GOT3 (cell line): ENCODE data around the gene SRL.

Experiments
- DNase-seq: peaks from one replicate; lab custom pipeline; 2025; ENCODE audit warnings: mixed read lengths; lab: John Stamatoyannopoulos, UW

SRL gene

DNA sequence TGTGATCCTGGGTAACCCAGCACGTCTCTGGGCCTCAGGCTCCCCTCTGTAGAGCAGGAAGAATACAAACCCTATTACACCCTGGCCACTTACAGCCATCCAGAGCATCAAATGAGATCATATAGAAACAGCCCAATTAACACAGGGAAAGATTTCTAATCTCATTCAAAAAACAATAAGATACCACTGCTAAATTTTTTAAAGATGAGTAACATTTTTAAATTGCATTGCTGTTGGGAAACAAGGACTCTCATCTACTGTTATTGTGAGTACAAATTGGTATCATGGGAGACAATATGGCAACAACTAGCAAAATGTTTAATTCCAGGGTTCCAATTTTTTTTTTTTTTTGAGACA, 41.1 kb downstream of the SRL start:
- no peak for DNase-seq

DNA sequence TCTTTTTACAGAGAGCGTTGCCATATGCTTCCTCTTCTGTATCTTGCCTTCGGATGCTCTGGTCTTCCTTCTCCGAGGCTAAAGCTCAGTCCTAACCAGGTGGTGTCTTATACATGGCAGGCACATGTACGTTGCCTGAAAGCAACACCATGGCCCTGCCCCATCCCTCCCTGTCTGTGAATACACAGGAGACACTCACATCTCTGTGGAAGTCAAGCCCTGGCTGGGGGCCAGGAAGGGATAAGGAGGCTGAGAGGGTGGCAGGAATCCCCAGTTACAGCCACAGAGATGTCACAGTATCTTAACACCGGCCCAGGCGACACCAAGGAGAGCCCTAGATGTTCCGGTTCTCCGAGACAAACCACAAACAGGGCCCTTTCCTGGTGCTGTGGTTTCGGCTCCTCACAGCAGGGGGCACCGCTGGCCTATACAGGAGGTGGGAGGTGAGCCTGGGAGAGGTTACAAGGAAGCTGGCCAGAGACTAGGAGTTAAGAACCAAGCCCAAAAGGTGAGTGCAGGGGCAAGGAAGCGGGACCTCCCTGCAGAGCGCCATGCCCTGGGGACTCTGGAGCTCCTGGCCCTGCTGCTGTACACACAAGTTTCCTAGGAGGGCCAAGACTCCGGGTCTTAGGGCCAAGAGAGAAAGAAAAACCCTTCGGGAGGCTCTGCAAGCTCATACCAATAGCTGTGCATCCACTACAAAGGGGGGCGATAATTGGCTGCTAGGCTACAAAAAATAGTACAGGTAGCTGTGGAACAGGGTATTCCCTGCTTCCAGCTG, 41.7 kb downstream of the SRL start:
- DNase-seq, result no peak

DNA sequence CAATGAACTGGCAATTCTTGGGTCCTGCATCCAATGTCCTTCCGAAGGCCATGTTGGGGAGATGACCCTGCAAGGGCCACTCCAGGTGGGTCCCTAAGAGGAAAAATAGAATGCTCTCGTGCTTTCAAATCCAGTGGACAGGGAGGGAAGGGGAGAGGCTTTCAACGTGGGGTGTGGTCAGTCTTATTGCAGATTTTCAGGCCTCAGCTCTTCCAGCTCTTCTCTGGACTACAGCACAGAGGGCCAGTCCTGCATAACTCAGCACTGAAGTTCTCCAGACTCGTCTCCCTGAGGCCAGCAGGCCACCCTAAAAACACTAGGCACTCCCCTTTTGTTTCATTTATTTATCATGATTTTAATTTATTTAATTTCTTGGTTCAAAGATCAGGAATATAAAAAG, 43.1 kb downstream of the SRL start:
- DNase-seq, result no peak

DNA sequence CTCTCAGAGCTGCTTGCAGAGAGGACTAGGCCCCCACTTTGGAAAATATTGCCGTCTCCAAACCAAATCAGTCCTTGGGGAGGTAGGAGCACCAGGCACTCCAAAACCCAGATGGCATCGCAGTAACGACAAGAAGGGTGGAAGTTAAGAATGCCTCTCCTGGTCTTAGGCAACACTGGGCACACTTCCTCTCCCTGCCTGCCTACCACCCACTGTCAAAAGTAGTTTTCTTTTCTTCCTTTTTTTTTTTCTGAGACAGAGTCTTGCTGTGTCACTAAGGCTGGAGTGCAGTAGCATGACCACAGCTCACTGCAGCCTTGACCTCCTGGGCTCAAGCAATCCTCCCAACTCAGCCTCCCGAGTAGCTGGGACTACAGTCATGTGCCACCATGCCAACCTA, 47.2 kb downstream of the SRL start:
- no peak for DNase-seq

DNA sequence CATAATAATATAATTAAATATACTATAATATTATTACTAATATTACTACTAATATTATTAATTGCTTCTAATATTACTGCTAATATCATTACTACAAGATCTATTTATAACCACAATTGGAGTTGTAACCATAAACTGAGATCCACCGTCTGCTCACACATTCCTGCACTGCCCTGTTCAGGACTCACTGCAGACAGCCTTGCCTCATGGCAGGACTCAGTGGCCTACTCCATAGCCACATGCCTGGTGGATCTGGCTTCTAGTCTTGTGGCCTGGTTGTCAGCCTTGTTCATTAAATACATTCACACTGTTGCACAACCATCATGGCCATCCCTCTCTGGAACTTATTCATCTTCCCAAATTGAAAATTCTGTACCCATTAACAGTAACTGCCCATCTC, 48.0 kb downstream of the SRL start:
- no peak for DNase-seq

DNA sequence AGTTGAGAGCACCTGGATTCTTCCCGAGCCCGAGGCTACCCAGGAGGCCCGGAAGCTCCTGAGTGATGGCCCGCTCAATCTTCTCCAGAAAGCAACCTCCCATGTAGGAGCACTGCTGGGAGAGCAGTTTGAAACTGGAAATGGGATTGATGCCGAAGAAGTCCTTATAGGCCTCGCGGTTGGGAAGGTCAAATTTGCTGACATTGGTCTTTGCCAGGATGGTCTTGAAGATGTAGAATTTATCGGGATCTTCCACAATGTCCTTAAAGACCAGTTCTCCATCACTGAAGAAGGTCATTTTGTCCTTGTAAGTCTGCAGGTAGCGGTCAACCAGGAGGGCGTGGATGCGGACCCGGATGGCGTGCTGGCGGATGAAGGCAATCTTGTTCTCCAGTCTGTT, 49.7 kb downstream of the SRL start:
- DNase-seq, result no peak

DNA sequence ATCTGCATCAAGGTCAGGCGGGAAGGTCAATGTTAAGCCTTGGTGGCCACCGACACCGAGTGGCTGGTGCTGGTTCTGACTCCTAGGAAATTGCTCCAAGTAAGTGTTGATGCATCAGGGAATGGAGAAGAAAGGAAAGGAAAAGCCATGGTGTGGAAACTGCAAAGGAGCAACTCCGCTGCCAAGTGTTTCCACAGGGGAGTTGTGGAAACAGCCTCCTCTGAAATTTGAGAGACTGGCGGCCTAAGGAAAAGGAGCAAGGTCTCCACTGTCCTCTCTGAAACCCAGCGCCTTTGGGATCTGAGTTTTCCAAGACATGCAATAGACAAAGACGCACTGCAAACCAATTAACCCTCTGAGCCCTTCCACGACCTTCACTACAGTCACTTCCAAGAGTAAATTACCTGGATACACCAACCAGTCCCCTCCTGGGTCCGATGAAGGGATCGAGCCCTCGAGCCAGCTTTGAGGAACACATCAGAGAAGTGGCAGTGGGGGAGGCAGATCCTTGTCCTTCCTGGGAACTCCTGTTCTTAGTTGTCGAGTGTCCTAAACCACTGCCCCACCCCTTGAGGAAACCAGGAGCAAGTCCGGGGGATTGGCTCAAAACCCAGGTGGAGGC, 51.1 kb downstream of the SRL start:
- DNase-seq, result no peak

DNA sequence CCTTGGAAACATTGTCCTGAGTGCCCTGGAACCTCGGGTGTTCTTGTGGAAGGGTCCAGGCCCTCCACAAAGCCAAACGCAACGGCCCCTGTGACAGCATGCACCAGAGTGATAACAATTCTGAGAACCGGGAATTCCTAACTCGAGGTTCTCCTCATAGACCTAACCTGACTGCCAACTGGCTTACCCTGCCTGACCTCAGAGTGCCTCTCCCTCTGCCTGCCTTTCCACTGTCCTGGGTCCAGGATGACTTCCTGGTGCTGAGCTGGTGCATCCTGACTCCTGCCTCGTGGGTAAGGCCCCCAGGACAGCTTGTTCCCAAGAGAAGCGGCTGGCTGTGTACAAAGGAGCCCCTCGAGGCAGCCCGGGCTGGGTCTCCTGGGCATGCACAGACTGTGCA, 51.8 kb downstream of the SRL start:
- no peak for DNase-seq

DNA sequence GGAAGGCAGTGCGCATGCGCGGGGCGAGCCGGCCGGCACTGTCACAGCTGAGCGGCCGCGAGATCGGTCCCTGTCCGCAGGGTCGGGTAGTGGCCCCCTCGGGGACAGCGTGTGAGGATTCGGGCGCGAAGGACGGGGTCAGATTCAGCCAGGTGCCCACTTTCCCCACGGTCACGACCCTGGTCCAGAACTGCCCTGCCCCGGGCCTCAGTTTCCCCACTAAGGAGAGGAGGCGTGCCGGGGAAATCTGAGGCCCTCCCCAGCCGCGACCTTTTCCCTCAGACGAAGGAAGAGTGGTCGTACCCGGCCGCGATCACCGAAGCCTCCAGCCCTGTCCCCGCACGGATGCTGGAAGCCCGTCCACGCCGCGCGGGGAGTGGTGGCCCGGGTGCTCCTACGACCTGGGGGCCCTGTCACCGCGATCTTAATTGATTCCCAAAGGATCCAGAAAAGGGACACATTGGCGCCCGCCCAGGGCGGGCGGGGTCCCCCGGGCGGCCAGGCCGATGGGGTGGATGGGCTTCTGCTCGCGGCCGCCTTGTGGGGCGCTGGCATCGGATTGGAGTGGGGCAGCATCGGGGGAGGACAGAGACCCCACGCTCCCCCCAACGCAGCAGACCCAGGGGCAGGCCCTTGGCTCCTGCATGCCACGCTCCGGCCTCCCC, 57.7 kb downstream of the SRL start:
- no peak for DNase-seq

DNA sequence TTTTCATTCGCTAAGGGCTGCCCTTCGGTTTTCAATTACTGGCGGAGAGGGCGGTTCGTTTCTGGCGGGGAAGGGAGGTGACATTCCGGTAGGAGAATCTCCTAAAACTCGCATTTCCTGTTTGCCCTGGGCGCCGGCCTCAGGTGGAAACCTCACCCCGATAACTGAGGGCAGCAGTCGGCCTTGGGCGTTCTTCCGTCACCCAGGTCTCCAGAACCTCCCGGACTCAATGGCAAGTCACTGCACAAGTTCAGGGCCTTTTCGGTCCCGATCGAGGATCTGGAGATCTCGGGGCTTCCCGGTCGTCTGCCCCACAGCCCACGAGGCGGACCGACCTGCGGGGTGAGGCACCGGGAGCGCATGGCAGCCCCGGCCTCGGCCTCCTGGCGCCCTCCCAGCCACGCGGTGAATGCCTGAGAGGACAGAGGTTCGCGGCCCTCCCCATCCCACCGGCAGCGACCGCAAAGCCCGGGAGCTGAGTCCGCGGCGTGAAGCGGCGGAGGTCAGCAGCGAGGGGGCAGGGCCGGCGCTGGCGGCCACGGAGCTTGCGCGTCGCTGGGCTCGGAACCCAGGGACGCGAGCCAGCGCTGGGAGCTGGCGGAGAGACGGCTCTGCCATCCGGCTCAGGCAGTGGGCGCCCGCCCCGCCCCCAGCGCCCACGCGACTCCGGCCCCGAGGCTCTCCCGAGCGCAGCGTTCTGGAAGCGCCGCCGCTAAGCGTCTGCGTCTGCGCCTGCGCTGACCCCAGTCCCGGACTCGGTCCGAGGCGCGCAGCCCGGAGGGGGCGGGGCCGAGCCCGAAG, 58.4 kb downstream of the SRL start:
- peak; percentile 89 for DNase-seq

DNA sequence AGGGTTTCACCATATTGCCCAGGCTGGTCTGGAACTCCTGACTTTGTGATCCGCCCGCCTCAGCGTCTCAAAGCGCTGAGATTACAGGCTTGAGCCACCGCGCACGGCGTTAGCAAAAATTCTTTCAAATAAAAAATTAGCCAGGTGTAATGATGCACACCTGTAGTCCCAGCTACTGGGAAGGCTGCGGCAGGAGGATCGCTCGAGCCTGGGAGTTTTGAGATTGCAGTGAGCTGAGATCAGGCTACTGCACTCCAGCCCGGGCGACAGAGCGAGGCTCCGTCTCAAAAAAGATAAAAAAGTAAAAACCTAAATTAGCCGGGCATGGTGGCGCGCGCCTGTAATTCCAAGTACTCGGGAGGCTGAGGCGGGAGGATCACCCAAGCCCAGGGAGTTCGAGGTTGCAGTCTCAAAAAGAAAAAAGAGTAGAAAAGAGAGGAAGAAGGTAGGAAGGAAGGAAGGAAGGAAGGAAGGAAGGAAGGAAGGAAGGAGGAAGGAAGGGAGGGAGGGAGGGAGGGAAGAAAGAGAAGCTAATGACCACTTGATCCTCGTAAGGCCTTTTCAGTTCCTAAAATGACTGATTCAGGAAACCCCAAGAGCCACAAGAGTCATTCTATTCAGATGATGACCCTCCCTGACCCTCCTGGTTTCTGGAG, 59.2 kb downstream of the SRL start:
- DNase-seq, result no peak

DNA sequence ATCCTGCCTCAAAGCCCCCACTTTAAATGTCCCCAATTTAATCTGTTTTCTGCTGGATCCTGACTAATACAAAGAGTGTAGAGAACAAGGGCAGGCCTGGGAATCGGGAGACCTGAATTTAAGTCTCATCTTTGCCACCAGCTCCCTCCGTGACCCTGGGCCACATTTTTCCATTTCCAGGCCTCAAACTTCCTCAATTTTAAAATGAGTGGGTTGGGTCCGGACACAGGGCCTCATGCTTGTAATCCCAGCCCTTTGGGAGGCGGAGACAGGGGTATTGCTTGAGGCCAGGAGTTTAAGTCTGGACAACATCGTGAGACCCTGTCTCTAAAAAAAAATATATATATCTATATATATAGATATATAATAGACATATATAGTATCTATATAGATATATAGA, 61.4 kb downstream of the SRL start:
- DNase-seq, result no peak

DNA sequence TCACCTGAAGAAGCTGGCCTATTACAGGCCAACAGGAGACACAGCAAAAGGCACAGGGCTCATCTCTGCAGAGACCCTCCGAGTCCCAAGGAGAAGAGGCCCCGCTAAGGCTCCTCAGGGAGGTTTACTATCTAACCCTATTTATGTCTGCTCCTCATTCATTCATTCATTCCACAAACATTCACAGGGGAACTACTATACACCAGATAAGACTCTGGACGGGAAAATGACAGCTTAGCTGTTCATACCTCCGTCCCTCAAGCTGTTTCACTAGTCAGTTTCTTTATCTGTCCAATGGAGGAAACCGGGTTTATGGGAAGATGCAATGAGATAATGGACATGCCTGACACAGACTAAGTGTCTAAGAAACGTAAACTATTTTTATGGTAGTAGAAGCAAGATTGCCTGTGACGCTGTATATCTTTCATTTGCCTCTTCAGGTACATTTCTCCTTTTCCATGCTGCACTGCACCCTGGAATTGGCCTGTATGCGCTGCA, 62.1 kb downstream of the SRL start:
- no peak for DNase-seq

DNA sequence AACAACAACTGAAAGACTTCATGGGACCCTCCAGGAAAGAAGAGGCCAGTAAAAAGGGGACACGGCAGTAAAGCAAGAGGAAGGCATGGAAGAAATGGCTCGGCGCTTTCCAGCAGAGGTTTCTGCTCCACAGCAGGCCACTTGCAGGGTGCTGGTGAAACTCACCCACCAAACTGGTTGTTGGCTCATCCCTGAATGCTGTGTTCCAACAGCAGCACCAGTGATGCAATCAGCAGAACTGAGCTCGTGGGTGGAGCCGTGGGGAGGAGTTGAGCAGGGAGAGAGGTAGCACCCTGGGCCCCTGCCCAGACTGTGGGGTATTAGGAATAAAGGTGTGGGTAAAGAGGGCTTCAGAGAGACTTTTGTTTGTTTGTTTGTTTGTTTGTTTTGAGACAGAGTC, 62.9 kb downstream of the SRL start:
- DNase-seq, result no peak

DNA sequence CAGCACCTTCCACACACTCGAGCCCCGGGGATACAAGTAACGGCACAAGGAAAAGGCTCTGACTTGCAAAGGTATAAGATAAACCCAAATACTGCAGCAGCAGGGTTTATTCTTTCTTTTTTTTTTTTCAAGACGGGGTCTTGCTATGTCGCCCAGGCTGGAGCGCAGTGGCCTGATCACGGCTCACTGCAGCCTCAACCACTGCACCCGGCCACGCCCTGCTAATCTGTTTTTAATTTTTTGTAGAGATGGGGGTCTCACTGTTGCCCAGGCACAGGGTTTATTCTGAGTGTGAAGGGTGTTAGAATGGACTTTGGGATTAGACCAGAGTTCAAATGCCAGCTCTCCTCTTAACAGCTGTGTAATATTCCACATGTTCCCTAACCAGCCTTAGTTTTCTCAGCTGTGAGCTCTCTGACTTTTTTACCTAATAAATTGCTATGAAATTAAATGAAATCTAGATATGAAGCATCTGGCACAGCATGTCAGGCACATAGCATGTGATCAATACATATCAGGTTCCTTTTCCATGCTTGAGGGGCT, 63.3 kb downstream of the SRL start:
- no peak for DNase-seq

DNA sequence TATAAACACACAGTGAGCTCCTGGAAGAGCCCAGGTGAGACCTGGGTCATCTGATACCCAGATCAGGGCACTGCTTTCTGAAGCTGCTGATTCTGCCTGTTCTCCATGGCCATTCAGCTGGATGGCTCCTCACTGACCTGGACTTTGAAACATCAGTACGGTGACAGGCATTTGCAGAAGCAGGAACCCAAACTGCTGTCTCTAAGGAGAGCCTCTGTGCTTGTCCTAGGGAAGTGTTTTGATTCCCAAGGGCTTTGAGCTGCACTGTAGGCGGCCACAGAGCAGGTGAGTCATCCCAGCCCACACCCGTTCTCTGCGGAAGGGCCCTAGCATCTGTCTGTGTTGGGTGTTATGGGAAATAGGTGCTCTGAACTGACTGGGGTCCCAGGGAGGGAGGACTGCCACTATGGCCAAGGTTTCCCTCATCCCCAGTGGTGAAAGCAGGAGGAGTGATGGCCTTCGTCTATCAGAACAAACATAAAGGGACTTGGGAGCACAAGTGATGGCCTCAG, 64.9 kb downstream of the SRL start:
- DNase-seq, result no peak

DNA sequence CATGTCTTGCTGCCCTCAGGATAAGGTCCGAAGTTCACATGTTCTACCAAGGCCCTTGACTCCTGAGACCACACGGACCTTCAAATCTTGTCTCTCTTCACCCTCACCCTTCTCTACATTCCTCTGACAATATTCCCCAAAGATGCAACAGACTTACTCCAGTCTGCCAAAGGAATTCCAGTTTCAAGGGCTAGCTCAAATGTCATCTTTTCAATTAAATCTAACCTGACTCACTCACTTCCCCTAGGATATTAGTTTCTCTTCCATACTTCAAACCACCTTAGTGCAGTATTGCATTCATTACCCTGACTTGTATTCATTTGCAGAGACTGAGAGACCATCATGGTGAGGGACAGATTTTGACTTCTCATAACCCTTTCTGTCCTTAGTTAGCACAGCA, 66.0 kb downstream of the SRL start:
- no peak for DNase-seq

DNA sequence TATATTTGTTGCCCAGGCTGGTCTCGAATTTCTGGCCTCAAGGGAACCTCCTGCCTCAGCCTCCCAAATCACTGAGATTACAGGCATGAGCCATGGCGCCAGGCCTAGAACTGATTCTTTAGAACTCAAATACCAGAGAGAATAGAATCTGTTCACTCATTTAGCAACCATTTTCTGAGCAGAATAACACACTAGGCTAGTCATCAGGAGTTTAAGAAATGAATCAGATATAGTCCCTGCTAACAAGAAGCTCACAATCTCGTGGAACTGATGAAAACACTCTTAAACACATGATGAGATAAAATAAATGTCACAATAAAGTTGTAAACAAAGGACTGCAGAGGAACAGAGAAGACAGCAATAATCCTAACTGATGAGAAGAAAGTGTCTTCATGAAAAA, 69.8 kb downstream of the SRL start:
- DNase-seq, result no peak

DNA sequence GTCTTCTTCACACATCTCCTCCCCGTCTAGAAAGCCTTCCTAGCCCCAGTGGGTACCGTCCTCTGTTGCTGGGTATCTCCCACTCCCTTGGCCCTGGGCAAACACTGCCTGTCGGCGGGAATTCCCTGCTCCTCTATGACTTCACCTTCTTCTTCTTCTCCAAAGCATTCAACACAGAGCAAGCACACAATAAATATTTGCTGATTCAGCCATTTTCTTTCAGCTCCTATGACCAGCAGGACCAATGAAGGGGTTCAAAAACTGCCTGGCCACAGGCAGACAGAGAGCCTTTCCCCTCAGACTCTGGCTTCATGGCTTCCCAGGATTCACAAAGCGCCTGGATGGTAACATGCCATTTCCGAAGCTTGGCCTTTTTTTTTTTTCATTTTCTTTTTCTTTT, 72.5 kb downstream of the SRL start:
- DNase-seq, result no peak

DNA sequence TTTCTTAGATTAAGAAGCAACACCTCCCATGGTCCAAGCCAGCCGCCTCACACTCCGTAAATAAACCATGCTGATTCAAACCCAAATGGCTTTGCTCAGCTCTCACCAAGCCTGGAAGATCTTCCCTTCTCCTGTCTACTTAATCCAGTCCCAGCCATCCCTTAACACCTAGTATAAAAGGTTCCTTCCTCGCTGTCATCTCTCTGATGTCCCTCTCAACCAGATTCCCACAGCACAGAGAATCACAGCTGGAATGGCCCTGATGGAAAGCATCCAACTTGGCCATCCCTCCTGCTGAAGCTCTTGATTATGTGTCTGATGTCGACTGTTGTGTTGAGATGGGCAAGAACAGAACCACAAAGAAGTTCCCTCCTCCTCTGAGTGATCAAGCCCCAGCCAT, 75.1 kb downstream of the SRL start:
- no peak for DNase-seq

DNA sequence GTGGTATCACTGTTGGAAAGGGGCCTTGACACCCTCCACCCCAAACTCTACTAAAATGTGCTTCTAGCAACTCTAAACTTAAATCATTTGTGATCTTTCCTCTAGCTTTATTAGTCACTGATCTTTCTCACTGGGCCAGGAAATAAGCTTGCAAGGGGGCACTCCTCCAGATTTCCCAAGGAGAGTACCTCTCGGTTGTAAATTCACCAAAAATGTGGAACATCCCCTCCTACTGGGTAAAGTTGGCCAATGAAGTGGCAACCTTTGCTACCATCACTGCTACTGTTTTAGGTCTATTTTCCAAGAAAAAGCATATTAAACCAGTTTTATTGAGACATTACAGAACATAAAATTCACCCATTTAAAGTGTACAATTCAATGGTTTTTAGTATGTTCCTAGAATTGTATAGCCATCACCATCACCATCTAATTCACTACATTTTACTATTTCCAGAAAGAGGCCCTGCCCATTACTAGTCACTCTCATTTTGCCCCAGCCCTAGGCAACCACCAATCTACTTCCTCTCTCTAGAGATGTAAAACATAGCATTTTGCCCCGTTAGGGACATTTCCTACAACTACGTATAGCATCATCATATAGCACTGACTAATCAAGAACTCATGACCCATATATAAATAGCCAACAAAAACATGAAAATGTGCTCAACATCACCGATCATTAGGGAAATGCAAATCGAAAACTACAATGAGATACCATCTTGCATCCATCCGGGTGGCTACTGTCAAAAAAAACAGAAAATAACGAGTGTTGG, 81.0 kb downstream of the SRL start:
- no peak for DNase-seq
